ENCODE data around the gene RAB11FIP4.

Gene RAB11FIP4

GRCh38 chr17:31431098-31431851 is 39.8 kb downstream of the RAB11FIP4 start:
- peak overlapping the region; percentile 22 for H3K27ac ChIP-seq
- TF ChIP-seq ZFX (IDR thresholded peaks at IDR 0.05; ENCODE audit: borderline replicate concordance): no peak
- TF ChIP-seq CTCF (IDR thresholded peaks at IDR 0.05): no peak

GRCh38 chr17:31431852-31432658 is 40.6 kb downstream of the RAB11FIP4 start:
- peak overlapping the region; percentile 22 for H3K27ac ChIP-seq
- TF ChIP-seq CTCF (IDR thresholded peaks at IDR 0.05): no peak

GRCh38 chr17:31433091-31433790 is 41.8 kb downstream of the RAB11FIP4 start:
- H3K27ac ChIP-seq: no peak overlapping the region

GRCh38 chr17:31433811-31434726 is 42.6 kb downstream of the RAB11FIP4 start:
- no peak for TF ChIP-seq ZFX (IDR thresholded peaks at IDR 0.05; ENCODE audit: borderline replicate concordance)
- no peak for TF ChIP-seq CTCF (IDR thresholded peaks at IDR 0.05)
- H3K27ac ChIP-seq: no peak overlapping the region

More at GRCh38 chr17:31433091-31433790, 41.8 kb downstream of the RAB11FIP4 start:
- TF ChIP-seq ZFX (IDR thresholded peaks at IDR 0.05; ENCODE audit: borderline replicate concordance) (no peak), CTCF (IDR thresholded peaks at IDR 0.05) (no peak)

GRCh38 chr17:31434727-31435050 is 43.2 kb downstream of the RAB11FIP4 start:
- TF ChIP-seq CTCF (IDR thresholded peaks at IDR 0.05) (no peak), ZFX (IDR thresholded peaks at IDR 0.05; ENCODE audit: borderline replicate concordance) (no peak)
- no peak overlapping the region for H3K27ac ChIP-seq

GRCh38 chr17:31435581-31435980 is 44.1 kb downstream of the RAB11FIP4 start:
- H3K27ac ChIP-seq: no peak overlapping the region
- TF ChIP-seq CTCF (IDR thresholded peaks at IDR 0.05): no peak
- TF ChIP-seq ZFX (IDR thresholded peaks at IDR 0.05; ENCODE audit: borderline replicate concordance): no peak

All from 22Rv1 (cell line).